ENCODE results near the gene IDS.
A peak's percentile ranks its signal among the peaks of the same experiment; 100 is the strongest.
"Not testable (repeated sequence)": the region's sequence is repeated elsewhere in the genome, so short reads cannot be mapped to it uniquely, and the experiment has no call there.

IDS gene, protein sequence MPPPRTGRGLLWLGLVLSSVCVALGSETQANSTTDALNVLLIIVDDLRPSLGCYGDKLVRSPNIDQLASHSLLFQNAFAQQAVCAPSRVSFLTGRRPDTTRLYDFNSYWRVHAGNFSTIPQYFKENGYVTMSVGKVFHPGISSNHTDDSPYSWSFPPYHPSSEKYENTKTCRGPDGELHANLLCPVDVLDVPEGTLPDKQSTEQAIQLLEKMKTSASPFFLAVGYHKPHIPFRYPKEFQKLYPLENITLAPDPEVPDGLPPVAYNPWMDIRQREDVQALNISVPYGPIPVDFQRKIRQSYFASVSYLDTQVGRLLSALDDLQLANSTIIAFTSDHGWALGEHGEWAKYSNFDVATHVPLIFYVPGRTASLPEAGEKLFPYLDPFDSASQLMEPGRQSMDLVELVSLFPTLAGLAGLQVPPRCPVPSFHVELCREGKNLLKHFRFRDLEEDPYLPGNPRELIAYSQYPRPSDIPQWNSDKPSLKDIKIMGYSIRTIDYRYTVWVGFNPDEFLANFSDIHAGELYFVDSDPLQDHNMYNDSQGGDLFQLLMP

DNA sequence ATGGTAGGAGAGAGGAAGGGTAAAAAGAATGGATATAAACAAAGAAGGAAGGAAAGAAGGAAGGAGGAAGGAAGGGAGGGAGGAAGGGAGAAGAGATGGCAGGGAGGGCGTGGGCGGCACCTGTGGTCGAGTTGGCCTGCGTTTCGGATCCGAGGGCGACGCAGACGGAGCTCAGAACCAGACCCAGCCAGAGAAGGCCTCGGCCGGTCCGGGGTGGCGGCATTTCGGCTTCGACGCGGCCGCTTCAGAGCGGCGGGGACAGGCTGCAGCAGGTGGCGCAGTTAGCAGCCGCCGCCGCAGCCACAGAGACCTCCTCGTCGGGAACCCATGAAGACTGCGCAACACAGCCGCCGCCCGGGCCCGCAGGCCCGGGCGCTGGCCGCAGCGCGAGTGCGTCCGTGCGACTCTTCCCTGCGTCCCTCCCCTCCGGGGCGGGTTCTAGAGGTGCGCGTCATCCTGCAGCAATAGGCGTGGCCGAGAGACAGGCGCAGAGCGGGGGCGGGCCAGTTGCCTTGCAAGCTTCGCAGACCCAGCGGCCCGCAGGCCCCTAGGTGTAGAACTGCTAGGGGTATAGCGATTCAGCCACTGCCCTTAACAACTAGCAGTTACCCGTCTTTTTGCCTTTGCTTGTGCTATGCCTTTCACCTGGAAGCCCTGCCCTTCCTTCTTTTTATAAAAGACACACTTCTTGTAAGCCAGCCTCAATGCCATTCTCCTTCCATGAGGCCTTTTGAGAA is at the start of gene IDS:
IDS (minus strand) TSS at position 392 of the 737 bp plus-strand sequence; CDS start at position 223, 169 bp downstream.
- H3K4me1 Mint-ChIP-seq = peaks cover 27% of the 10 kb centered on the region
- no peaks in the 10 kb centered on the region for H3K27me3 Mint-ChIP-seq
- H3K27ac Mint-ChIP-seq = peak within 1 kb of the TSS; percentile 95
- H3K9me3 Mint-ChIP-seq = no peaks in the 10 kb centered on the region
- H3K4me3 Mint-ChIP-seq = peak within 1 kb of the TSS; percentile 98
- H3K36me3 Mint-ChIP-seq = no peaks in the 10 kb centered on the region

DNA sequence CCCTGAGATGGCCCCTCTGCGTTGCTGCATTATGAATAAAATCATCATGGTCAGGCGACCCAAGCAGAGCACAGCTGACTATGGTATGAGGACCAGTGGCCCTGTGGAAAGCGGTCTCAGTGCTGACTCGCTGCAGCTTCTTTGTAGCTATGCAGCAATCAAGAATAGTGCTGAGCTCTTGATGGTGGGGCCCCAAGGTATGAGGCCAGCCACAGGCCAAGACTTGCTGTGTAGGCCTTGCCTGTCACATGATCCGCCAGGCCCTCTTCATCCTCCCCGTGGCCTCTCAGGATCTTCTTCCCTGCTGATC is 46.8 kb upstream of the IDS start:
- H3K4me1 Mint-ChIP-seq, H3K27me3 Mint-ChIP-seq, H3K9me3 Mint-ChIP-seq, H3K27ac Mint-ChIP-seq, H3K36me3 Mint-ChIP-seq, H3K4me3 Mint-ChIP-seq: not testable (repeated sequence)

DNA sequence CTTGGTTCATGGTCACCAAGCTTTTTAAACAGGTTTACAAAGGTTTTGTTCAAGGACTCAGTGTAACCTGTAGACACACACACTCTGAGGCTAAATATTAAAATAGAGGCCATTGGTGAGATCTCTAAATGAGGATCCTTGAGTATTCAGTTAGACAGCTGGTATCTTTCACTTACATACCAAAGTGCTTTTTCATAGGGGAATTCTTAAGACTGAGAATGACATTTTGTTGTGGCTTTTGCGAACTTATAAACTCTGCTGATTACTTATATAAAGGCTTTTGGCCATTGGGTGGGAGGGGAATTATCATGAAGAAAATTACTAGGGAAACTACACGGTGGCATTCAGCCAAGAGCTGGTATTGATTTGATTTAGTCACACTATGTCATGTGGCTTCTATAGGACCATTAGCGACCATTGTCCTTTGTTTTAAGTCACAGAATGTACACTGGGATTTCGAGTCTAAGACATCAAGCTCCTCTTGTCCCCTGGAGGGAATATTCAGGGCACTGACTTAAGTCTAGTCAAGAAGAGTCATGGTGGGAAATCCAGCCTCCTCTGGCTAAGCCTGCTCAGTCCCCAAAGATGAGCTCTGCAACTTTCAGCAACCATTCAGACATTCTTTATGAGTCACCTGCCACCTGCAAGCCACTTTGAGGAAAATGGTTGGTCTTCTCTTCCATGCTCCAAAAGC is 46.3 kb upstream of the IDS start:
- not testable (repeated sequence) for H3K4me3 Mint-ChIP-seq, H3K9me3 Mint-ChIP-seq, H3K27me3 Mint-ChIP-seq, H3K4me1 Mint-ChIP-seq, H3K36me3 Mint-ChIP-seq, H3K27ac Mint-ChIP-seq

DNA sequence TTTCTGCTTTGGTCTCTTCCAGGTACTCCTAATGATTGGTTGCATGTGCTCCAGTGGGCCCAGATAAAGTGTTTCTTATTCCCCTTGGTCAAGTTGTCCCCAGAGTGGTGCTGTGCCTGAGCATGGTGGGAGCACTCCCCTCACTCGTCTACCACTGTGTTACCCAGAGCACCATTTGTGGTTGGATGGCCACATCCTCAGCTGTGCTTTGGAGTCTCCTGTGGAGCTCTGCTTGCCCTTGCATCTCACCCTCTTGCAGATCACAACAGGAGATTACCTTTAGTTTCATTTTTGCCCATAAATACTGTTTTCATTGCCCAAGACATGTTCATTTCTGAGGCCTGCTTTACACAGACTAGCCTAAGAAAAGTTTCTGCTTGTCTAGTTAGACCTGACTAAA is 45.3 kb upstream of the IDS start:
- not testable (repeated sequence) for H3K4me3 Mint-ChIP-seq, H3K27ac Mint-ChIP-seq, H3K27me3 Mint-ChIP-seq, H3K36me3 Mint-ChIP-seq, H3K4me1 Mint-ChIP-seq, H3K9me3 Mint-ChIP-seq

DNA sequence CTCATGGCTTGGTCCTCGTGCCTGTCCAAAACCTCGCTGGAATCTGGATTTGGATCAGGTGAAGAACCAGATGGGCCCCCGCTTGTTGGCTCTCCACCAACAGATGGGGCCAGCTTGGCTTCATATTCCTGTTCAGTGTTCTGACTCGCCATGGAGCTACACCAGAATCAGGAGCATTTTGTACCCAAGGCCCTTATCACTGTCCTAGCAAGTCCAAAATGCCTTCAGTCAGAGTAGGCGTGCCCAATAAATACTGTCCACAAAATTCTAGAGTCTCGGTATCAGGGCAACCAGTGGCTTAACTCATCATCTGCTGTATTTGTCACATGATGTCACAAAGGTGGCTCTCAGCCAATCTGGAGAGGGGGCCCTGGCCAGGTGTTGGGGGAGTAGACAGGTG is 44.6 kb upstream of the IDS start, which contains the start of gene HSFX3:
HSFX3 (minus strand) TSS at position 224 of the 400 bp plus-strand sequence; CDS start at position 152, 72 bp downstream.
- H3K36me3 Mint-ChIP-seq, H3K4me1 Mint-ChIP-seq, H3K9me3 Mint-ChIP-seq, H3K4me3 Mint-ChIP-seq, H3K27me3 Mint-ChIP-seq, H3K27ac Mint-ChIP-seq: not testable (repeated sequence)

DNA sequence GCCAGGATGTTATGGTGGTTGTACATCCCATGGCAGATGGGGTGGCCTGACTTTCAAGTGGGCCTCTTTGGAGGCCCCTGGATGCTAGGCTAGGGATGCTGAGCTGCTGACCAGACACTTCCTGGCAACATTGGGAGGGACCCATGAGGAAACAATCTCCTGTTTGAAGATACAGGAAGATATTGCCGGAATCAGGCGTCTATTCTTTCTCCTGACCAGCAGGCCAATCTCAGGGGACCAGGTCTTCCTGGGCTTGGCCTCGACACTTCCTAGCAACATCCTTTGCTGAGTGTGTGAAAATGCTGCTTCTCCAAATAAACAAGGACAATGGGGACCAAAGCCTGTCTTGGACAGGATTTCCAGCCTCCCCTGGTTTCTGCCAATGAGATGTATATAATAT is 42.7 kb upstream of the IDS start:
- not testable (repeated sequence) for H3K27ac Mint-ChIP-seq, H3K4me3 Mint-ChIP-seq, H3K36me3 Mint-ChIP-seq, H3K4me1 Mint-ChIP-seq, H3K9me3 Mint-ChIP-seq, H3K27me3 Mint-ChIP-seq

DNA sequence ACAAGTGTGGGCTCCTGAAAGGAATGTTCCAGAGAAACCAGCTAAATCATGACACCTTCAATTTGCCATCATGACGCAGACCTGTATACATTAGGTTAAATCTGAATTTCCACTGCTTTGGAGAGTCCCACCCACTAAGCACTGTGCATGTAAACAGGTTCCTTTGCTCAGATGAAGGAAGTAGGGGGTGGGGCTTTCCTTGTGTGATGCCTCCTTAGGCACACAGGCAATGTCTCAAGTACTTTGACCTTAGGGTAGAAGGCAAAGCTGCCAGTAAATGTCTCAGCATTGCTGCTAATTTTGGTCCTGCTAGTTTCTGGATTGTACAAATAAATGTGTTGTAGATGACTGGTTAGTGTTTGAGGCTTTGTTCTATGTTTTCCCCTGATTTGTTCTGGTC is 41.9 kb upstream of the IDS start:
- H3K4me3 Mint-ChIP-seq, H3K27ac Mint-ChIP-seq, H3K27me3 Mint-ChIP-seq, H3K9me3 Mint-ChIP-seq, H3K4me1 Mint-ChIP-seq, H3K36me3 Mint-ChIP-seq: not testable (repeated sequence)

DNA sequence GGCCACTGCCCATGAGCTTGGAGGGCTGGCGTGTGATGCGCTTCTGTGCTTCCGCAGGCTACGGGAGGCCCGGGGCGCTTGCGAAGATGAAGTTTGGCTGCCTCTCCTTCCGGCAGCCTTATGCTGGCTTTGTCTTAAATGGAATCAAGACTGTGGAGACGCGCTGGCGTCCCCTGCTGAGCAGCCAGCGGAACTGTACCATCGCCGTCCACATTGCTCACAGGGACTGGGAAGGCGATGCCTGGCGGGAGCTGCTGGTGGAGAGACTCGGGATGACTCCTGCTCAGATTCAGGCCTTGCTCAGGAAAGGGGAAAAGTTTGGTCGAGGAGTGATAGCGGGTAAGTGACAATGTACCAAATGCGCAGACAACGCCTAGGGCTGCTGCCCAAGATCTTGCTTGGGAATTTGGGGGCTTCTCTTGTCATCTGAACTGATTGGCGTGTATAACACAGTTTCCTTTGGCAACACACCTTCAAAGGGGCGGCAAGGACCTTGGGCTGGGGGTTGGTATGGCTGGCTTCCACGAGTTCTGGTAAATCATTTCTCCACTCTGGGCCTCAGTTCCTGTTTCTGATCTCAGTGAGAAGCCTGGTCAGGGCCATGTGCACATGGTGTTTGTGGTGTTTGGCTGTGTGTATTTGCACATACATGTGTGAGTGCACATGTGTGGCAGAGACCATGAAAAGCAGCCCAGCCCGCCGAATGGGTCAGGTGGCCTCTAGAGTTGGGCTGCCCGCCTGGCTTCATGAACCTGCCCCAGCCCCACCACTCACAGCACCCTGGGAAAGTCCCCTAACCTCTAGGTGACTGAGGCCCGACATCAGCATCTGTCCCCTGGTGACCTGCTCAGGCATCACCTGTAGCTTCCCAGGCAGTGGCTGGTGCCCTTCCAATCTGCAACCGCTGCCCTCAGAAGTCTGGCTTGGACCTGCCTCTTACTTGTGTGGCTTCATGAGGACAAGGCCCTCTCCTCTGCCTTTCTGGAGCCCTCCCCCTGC is 40.7 kb upstream of the IDS start:
- not testable (repeated sequence) for H3K9me3 Mint-ChIP-seq, H3K27me3 Mint-ChIP-seq, H3K4me3 Mint-ChIP-seq, H3K27ac Mint-ChIP-seq, H3K36me3 Mint-ChIP-seq, H3K4me1 Mint-ChIP-seq

DNA sequence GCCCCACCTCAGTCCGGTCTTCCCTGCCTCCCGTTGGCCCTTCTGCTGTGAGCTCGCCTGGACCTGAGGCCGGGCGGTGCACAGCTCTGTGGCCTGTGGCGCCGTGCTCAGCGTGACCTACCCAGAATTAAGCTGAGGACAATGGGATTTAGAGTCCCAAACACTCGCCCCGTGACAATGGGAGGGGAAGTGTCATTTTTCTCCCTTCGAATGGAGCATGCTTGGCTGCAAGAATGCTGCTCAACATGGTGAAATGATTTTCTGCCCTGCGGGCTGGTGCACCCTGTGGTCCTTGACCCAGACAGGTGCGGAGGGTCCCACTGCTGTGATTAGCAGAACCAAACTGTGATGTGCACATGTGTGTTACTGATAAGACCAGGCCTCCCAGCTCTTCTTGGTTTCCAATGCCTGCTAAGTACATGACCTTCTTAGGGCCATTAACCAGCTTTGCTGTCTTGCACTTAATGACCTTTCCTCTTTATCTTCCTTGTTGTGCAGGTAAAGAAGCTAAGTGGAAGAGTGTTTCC is 36.5 kb upstream of the IDS start:
- Mint-ChIP-seq H3K27me3 (no peaks in the 10 kb centered on the region), H3K4me3 (peak overlapping the region; percentile 85), H3K9me3 (no peaks in the 10 kb centered on the region), H3K36me3 (no peaks in the 10 kb centered on the region), H3K4me1 (no peaks in the 10 kb centered on the region), H3K27ac (peak overlapping the region; percentile 85)

DNA sequence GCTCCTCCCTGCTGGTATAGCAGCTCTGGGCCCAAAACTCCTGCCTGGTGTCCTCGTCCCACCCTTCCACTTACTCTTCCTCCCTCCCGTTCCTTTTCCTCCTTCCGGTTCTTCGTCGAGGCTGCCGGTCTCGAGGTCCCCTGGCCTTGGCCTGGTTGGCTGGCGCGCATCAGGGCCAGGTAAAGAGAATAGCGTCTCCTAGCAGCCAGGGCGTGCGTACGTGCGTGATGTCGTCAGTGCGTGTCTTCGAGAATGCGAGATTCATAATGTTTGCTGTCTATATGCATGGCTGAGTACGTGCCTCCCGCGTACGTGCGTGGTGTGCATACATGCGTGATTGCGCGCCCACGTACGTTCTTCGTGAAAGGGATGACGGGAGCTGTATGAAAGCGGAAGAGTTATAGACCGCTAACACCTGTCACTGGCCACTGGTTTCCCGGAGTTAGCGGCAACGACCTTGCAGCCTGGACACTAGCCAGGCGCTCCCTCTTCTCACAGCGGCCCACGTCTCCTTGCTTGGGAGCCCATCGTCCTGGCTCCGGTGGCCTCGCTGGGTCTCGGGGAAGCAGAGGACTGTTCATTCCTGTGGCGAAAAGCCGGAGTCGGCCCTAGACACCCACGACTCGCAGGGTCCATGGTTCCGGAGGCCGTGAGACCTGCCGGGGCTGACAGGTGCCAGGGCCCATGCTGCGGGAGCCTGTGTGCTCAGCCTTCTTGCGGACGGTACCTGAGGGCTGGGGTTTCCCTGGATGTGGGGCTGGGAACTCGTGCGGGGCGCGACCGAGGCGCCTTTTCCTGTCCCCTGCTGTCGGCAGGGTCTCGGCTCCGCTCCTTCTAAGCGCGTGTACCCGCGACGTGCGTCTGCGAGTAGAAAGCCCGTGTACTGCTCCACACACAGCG is 35.8 kb upstream of the IDS start, which contains the start of gene EOLA1:
EOLA1 (plus strand) TSS at position 392 of the 900 bp plus-strand sequence. CDS start 4,619 bp downstream, outside the sequence.
- Mint-ChIP-seq H3K4me3 (peak within 1 kb of the TSS; percentile 85), H3K9me3 (no peaks in the 10 kb centered on the region), H3K27me3 (no peaks in the 10 kb centered on the region), H3K27ac (peak within 1 kb of the TSS; percentile 96), H3K4me1 (no peaks in the 10 kb centered on the region), H3K36me3 (no peaks in the 10 kb centered on the region)

DNA sequence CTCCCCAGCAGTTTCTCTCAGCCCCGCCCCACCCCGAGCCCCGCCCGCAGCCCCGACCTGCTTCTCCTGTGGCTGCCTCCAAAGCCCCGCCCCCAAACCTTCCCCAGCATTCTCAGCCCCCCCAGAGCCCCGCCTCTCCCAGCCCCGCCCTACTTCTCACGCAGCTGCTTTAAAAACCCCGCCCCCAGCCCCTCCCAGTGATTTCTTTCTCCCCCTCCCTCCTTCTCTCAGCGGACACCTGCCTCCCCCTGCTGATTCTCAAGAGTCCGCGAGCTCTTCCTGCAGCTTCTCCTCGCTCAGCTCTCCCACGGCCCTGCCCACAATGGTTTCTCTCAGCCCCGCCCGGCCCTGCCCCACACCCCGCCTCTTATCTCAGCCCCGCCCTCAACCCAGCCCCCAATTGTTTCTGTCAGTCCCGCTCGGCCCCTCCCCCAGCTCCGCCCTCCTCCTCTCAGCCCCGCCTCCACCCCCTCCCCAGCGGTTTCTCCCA is 35.1 kb upstream of the IDS start:
- Mint-ChIP-seq H3K27me3 (no peaks in the 10 kb centered on the region), H3K9me3 (no peaks in the 10 kb centered on the region), H3K27ac (peak overlapping the region; percentile 96), H3K4me1 (no peaks in the 10 kb centered on the region), H3K36me3 (no peaks in the 10 kb centered on the region), H3K4me3 (peak overlapping the region; percentile 85)

DNA sequence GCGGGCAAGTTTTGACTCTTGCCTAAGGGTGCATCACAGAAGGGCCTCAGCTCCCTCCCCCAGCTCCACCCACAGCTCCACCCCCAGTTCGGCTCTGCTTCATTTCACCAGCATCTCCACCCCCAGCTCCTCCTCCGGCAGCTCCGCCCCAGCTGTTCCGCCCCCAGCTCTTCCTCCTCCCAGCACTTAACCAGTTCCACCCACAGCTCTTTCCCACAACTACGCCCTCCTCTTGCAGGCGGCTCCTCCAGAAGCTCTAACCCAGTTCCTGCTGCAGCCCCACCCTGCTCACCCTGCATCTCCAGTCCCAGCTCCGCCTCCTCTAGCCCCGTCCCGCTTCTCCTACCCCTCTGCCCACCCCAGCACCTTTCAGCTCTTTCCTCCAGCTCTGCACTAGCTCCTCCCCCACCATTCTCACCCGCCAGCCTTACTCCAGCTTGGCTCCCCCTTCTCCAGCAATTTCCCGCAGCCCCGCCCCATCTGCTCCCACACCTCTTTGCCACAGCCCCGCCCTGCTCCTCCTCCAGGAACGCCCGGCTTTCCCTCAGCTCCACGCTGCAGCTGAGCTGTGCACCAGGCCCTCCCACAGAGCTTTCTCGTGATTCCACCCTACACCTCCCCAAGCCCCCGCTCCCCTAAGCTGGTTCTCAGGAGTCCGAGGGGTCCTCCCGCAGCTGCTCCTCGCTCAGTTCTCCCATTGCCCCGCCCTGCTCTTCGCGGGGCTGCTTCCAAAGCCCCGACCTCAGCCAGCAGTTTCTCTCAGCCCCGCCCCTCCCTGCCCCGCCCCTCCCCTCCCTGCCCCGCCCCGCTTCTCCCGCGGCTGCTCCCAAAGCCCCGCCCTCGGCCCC is 34.4 kb upstream of the IDS start:
- H3K27ac Mint-ChIP-seq = peak overlapping the region; percentile 35

DNA sequence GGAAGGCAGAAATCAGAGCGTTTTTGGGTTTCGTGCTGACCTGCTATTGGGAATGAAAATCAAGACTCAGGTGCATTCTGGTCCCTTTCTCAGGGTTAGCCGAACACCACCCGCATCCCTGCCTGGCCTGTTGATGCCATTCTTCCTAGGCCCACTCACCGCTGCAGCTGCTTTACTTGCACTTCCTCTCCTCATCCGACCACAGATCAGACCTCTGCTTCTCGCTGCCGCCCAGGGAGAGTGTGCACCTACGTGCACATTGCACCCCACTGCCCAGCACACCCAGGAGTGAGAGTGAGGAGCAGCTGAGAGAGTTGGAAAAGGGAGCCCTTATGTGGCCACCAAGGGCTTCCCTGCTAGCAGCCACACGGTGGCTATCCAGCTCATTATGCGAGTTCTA is 32.4 kb upstream of the IDS start:
- not testable (repeated sequence) for H3K4me3 Mint-ChIP-seq, H3K27me3 Mint-ChIP-seq, H3K9me3 Mint-ChIP-seq, H3K27ac Mint-ChIP-seq, H3K4me1 Mint-ChIP-seq, H3K36me3 Mint-ChIP-seq

More for the DNA sequence above, 34.4 kb upstream of the IDS start:
- Mint-ChIP-seq H3K36me3 (peaks cover 1% of the 10 kb centered on the region), H3K4me1 (no peaks in the 10 kb centered on the region), H3K27me3 (no peaks in the 10 kb centered on the region), H3K4me3 (peak overlapping the region; percentile 81), H3K9me3 (no peaks in the 10 kb centered on the region)
